Type B pancreatic cell (in vitro differentiated cells): ENCODE data around the gene OXCT2. TPM values are rescaled to one million over a fixed set of nuclear protein-coding genes. Genes with fewer than 3 reads are reported as not detected.

Experiments
- DNase-seq: peaks from one replicate; pipeline ENCODE4 v3.0.0; 2021; ENCODE audit warnings: mixed read lengths; ENCODE audit not compliant: unreplicated experiment; ENCODE audit errors: extremely low spot score
- H3K27ac Mint-ChIP-seq: 2 replicates; pipeline ENCODE4 v1.8.0; 2021; ENCODE audit warnings: mild to moderate bottlenecking, mixed read lengths
- H3K27me3 Mint-ChIP-seq: 2 replicates; pipeline ENCODE4 v1.8.0; 2021; ENCODE audit warnings: mixed read lengths
- H3K36me3 Mint-ChIP-seq: 2 replicates; pipeline ENCODE4 v1.8.0; 2021; ENCODE audit warnings: mixed read lengths
- H3K4me1 Mint-ChIP-seq: one replicate; pipeline ENCODE4 v1.8.0; 2021; ENCODE audit warnings: mixed read lengths; ENCODE audit not compliant: unreplicated experiment
- H3K4me3 Mint-ChIP-seq: 2 replicates; pipeline ENCODE4 v1.8.0; 2021; ENCODE audit warnings: mild to moderate bottlenecking, mixed read lengths
- H3K9me3 Mint-ChIP-seq: 2 replicates; pipeline ENCODE4 v1.8.0; 2021; ENCODE audit warnings: mixed read lengths
- total RNA-seq: library from RNA; stranded (reverse); gene quantifications from 2 replicates; pipeline ENCODE4 v1.2.1, GENCODE V29; 2021; ENCODE audit warnings: low replicate concordance
- TF ChIP-seq, protein P1 (sequence below): fragments of 200-600 bp; sonication (generic); conservative IDR thresholded peaks from 2 replicates; pipeline ENCODE4 v1.5.0; 2021; ENCODE audit warnings: antibody characterized with exemption, mild to moderate bottlenecking

OXCT2 gene
- total RNA-seq, 1 donor from 2014 or later = 0.65 TPM

GRCh38 chr1:39758556-39759435 lies 12.4 kb downstream of the OXCT2 start:
- H3K27me3 Mint-ChIP-seq = no peaks in the 10 kb centered on the region
- no peaks in the 10 kb centered on the region for H3K9me3 Mint-ChIP-seq
- no peak for DNase-seq
- peaks cover 10% of the 10 kb centered on the region for H3K36me3 Mint-ChIP-seq
- TF ChIP-seq, protein P1, sequence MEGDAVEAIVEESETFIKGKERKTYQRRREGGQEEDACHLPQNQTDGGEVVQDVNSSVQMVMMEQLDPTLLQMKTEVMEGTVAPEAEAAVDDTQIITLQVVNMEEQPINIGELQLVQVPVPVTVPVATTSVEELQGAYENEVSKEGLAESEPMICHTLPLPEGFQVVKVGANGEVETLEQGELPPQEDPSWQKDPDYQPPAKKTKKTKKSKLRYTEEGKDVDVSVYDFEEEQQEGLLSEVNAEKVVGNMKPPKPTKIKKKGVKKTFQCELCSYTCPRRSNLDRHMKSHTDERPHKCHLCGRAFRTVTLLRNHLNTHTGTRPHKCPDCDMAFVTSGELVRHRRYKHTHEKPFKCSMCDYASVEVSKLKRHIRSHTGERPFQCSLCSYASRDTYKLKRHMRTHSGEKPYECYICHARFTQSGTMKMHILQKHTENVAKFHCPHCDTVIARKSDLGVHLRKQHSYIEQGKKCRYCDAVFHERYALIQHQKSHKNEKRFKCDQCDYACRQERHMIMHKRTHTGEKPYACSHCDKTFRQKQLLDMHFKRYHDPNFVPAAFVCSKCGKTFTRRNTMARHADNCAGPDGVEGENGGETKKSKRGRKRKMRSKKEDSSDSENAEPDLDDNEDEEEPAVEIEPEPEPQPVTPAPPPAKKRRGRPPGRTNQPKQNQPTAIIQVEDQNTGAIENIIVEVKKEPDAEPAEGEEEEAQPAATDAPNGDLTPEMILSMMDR = no peak
- no peak overlapping the region for H3K4me3 Mint-ChIP-seq
- no peaks in the 10 kb centered on the region for H3K4me1 Mint-ChIP-seq
- no peak overlapping the region for H3K27ac Mint-ChIP-seq

- peaks cover 10% of the 10 kb centered on the region for H3K36me3 Mint-ChIP-seq
- H3K27me3 Mint-ChIP-seq = no peaks in the 10 kb centered on the region
- TF ChIP-seq, protein P1 = no peak
- H3K4me1 Mint-ChIP-seq = no peaks in the 10 kb centered on the region
- no peak overlapping the region for H3K4me3 Mint-ChIP-seq
- H3K9me3 Mint-ChIP-seq = no peaks in the 10 kb centered on the region
- DNase-seq = no peak
- H3K27ac Mint-ChIP-seq = no peak overlapping the region
Measured at GRCh38 chr1:39757501-39757900, 13.6 kb downstream of the OXCT2 start.

DNA sequence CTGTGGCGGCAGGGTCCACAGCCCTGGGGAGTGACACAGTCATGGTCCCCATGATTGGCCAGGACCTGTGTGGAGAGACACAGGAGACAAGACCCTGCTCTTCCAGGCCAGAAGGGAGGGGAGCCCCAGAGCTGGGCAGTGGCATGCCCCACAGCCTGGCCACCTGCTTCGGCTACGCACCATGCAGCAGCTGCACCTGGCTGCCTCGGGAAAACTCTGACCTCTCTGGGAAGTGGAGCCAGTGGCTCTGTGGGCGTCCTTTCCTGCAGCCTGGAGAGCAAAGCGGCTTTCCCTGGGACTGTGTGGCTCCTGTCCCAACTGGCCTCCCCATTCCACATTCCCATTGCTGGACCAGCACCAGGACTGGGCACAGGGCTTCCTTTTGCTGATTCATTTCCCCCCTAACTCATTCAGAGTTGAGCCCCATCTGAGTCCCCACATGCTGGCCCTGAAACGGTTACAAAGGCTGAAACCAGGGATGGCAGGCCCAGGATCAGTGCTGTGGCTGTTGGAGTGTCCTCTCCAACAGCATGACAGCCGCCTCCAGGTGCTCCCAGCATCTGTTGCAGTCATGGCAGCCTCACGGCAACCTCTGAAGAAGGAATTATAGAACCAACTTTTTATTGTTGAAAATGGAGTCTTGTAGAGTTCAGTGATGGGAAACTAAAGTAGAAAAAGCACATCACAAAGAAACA lies 15.0 kb downstream of the OXCT2 start:
- no peaks in the 10 kb centered on the region for H3K9me3 Mint-ChIP-seq
- TF ChIP-seq, protein P1 = no peak
- DNase-seq = no peak
- peaks cover 10% of the 10 kb centered on the region for H3K36me3 Mint-ChIP-seq
- H3K27ac Mint-ChIP-seq = no peak overlapping the region
- no peak overlapping the region for H3K4me3 Mint-ChIP-seq
- H3K27me3 Mint-ChIP-seq = no peaks in the 10 kb centered on the region
- H3K4me1 Mint-ChIP-seq = no peaks in the 10 kb centered on the region

- TF ChIP-seq, protein P1 = no peak
- Mint-ChIP-seq H3K9me3 (no peaks in the 10 kb centered on the region), H3K36me3 (peaks cover 14% of the 10 kb centered on the region), H3K27ac (no peak overlapping the region), H3K4me1 (no peaks in the 10 kb centered on the region), H3K4me3 (no peak overlapping the region), H3K27me3 (no peaks in the 10 kb centered on the region)
- no peak for DNase-seq
Measured at GRCh38 chr1:39754906-39755504, 16.1 kb downstream of the OXCT2 start.

DNA sequence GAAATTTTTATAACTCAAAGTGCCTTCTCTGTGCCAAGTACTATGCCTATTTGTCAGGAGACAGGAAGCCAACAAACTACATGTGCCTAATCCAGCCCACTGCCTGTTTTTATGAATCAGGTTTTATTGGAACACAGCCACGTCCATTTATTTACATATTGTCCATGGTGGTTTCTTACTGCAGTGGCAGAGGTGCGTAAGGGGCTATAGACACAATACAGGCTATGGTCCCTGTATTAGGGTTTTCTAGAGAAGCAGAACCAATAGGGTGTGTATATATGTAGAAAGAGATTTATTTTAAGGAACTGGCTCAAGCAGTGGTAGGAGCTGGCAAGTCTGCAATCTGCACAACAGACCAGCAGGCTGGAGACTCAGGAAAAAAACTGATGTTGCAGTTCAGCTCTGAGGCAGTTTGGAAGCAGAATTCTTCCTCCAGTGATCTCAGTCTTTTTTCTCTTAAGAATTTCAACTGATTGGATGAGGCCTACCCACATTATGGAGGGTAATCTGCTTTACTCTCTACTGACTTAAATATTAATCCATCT lies 17.1 kb downstream of the OXCT2 start:
- no peaks in the 10 kb centered on the region for H3K9me3 Mint-ChIP-seq
- no peaks in the 10 kb centered on the region for H3K27me3 Mint-ChIP-seq
- no peaks in the 10 kb centered on the region for H3K4me1 Mint-ChIP-seq
- no peak overlapping the region for H3K4me3 Mint-ChIP-seq
- peaks cover 14% of the 10 kb centered on the region for H3K36me3 Mint-ChIP-seq
- TF ChIP-seq, protein P1 = no peak
- H3K27ac Mint-ChIP-seq = no peak overlapping the region
- no peak for DNase-seq
